Measurements from ENCODE around the gene SMARCAD1.

Gene SMARCAD1

GRCh38 chr4:94262163-94263016 is 54.7 kb downstream of the SMARCAD1 start:
- H3K4me3 ChIP-seq (ENCODE audit: low read depth, low read length), result no peak overlapping the region
- DNase-seq (ENCODE audit: low read depth), result no peak
- TF ChIP-seq, protein P1, sequence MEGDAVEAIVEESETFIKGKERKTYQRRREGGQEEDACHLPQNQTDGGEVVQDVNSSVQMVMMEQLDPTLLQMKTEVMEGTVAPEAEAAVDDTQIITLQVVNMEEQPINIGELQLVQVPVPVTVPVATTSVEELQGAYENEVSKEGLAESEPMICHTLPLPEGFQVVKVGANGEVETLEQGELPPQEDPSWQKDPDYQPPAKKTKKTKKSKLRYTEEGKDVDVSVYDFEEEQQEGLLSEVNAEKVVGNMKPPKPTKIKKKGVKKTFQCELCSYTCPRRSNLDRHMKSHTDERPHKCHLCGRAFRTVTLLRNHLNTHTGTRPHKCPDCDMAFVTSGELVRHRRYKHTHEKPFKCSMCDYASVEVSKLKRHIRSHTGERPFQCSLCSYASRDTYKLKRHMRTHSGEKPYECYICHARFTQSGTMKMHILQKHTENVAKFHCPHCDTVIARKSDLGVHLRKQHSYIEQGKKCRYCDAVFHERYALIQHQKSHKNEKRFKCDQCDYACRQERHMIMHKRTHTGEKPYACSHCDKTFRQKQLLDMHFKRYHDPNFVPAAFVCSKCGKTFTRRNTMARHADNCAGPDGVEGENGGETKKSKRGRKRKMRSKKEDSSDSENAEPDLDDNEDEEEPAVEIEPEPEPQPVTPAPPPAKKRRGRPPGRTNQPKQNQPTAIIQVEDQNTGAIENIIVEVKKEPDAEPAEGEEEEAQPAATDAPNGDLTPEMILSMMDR (IDR thresholded peaks at IDR 0.05; ENCODE audit: control insufficient read depth, extremely low read depth, insufficient read depth), result no peak

DNA sequence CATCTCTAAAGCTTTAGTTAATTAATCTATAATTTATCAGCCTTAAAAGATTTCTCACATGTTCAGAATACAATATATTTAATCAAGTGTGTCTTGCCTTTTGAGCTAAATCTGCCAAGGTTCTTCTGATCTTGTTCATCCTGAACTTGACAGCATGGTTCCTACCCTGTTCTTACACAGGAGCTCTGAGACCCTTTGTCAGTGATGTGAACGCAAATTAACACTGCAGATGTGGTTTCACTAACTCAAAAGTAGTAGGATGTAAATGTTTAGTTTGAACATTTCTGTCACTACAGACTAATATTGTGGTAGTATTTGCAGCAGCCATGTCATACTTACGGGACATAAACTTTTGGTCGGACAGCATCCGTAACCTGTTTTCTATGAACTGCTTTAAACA is 59.4 kb downstream of the SMARCAD1 start:
- no peak for DNase-seq (ENCODE audit: low read depth)
- TF ChIP-seq, protein P1 (IDR thresholded peaks at IDR 0.05; ENCODE audit: control insufficient read depth, extremely low read depth, insufficient read depth), result no peak
- H3K4me3 ChIP-seq (ENCODE audit: low read depth, low read length), result no peak overlapping the region

DNA sequence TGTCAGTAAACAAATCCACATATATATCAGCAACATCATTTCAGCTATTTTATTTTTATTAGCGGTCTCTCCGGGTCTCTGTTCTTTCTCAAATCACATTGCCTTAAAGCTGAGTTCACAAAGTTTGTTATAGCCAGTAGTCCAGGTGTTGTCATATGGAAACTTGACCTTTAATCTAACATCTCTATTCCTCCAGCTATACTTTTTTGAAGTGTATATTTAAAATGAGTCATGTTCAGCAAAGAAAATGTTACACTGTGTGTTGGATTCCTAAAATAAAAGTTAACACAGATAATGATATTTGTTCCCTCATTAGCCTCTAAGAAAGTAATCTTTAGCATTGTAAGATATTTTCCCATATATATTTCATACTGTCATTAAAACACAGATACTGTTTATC is 63.6 kb downstream of the SMARCAD1 start:
- no peak overlapping the region for H3K4me3 ChIP-seq (ENCODE audit: low read depth, low read length)
- no peak for DNase-seq (ENCODE audit: low read depth)
- TF ChIP-seq, protein P1 (IDR thresholded peaks at IDR 0.05; ENCODE audit: control insufficient read depth, extremely low read depth, insufficient read depth), result no peak

DNA sequence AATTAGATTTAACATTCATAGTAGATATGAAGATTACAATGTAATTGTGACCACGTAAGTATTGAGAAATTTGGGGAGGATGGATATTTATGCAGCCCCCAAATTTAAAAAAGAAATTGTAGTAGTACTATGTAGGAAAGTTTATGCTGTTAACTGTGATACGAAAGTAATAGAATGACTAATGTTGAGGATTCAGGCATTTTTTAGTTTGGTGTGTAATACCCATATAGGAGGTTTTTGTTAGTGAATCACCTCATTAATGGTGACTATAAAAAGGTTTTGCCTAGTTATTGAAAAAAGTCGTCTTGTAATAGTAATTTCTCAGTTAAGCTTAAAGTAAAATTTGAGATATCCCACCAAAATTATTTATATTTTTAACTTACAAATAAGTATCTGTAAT is 67.2 kb downstream of the SMARCAD1 start:
- TF ChIP-seq, protein P1 (IDR thresholded peaks at IDR 0.05; ENCODE audit: control insufficient read depth, extremely low read depth, insufficient read depth), result no peak
- DNase-seq (ENCODE audit: low read depth), result no peak
- no peak overlapping the region for H3K4me3 ChIP-seq (ENCODE audit: low read depth, low read length)

- TF ChIP-seq, protein P1 (IDR thresholded peaks at IDR 0.05; ENCODE audit: control insufficient read depth, extremely low read depth, insufficient read depth), result no peak
- no peak overlapping the region for H3K4me3 ChIP-seq (ENCODE audit: low read depth, low read length)
- no peak for DNase-seq (ENCODE audit: low read depth)
These were observed 68.5 kb downstream of the SMARCAD1 start for GRCh38 chr4:94276204-94276603.

- DNase-seq (ENCODE audit: low read depth), result no peak
- H3K4me3 ChIP-seq (ENCODE audit: low read depth, low read length), result no peak overlapping the region
- TF ChIP-seq, protein P1 (IDR thresholded peaks at IDR 0.05; ENCODE audit: control insufficient read depth, extremely low read depth, insufficient read depth), result no peak
These were observed 69.9 kb downstream of the SMARCAD1 start for GRCh38 chr4:94277534-94277933.

DNA sequence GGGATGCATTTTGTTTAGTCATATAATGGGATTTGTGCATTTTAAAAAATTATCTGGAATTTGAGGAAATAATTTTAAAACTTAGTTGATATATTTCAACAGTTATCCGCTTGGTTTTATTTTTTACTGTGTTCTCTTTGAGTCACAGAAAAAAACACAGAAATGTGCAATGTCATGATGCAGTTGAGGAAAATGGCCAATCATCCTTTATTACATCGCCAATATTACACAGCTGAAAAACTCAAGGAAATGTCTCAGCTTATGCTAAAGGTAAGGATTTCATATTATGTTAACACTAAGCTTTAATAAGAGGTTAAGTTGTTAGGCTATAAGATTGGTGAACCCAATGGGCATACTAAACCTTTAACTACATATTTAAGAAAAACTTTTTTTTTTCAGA is 71.1 kb downstream of the SMARCAD1 start:
- no peak overlapping the region for H3K4me3 ChIP-seq (ENCODE audit: low read depth, low read length)
- TF ChIP-seq, protein P1 (IDR thresholded peaks at IDR 0.05; ENCODE audit: control insufficient read depth, extremely low read depth, insufficient read depth), result no peak
- DNase-seq (ENCODE audit: low read depth), result no peak
